Stomach (tissue), 9 donors: ENCODE data around the gene SMIM1. TPM values are rescaled to one million over a fixed set of nuclear protein-coding genes. Genes with fewer than 3 reads are reported as not detected.

Experiments used
- DNase-seq, 2 donors: peaks; one replicate each; pipeline versions ENCODE4 v3.0.0 to v3.0.0-alpha.2; 2013 to 2019
- H3K27ac ChIP-seq, 5 donors: fragments of 200-600 bp in 4 of 5; sonication (generic) in 4 of 5; one replicate each; pipeline ENCODE4 v1.5.1; 2013 to 2019; ENCODE audit warnings: mild to moderate bottlenecking in 1 of 5, moderate library complexity in 1 of 5
- H3K27me3 ChIP-seq, 3 donors: fragments of 200-600 bp; sonication (generic); one replicate each; pipeline ENCODE4 v1.5.1; 2017 to 2019; ENCODE audit warnings: mixed run types in 1 of 3
- H3K36me3 ChIP-seq, 4 donors: fragments of 200-600 bp; sonication (generic); 1 replicate in 3 of 4; 2 replicates in 1 of 4; pipeline ENCODE4 v1.5.1; 2016 to 2019
- H3K4me1 ChIP-seq, 4 donors: fragments of 200-600 bp; sonication (generic); one replicate each; pipeline ENCODE4 v1.5.1; 2016 to 2019
- H3K4me3 ChIP-seq, 4 donors: fragments of 200-600 bp; sonication (generic) in 3 of 4; one replicate each; pipeline ENCODE4 v1.5.1; 2016 to 2019; ENCODE audit warnings: mild to moderate bottlenecking in 1 of 4
- H3K9me3 ChIP-seq, 4 donors: fragments of 200-600 bp; sonication (generic); one replicate each; pipeline ENCODE4 v1.5.1; 2016 to 2019
- EP300 ChIP-seq: sonication (generic); formaldehyde crosslinking; IDR thresholded peaks from one replicate; pipeline ENCODE4 v1.6.1; 2017; ENCODE audit warnings: antibody characterized with exemption
- POLR2A ChIP-seq, 4 donors: fragments of 450-650 bp; IDR thresholded peaks; one replicate each; pipeline ENCODE4 v1.6.1; 2016; ENCODE audit warnings: antibody characterized with exemption in 4 of 4, control low read depth in 2 of 4, mild to moderate bottlenecking in 1 of 4, moderate library complexity in 1 of 4
- POLR2AphosphoS5 ChIP-seq, 3 donors: sonication (generic); formaldehyde crosslinking; IDR thresholded peaks; one replicate each; pipeline ENCODE4 v1.6.1; 2016; ENCODE audit warnings: antibody characterized with exemption in 3 of 3
- WGBS, 5 donors: extraction: QIAGEN DNeasy Blood & Tissue Kit in 3 of 5; methylation state at CpG; one replicate each; pipeline versions ENCODE4 v1.1.5 to v1.1.7; 2013 to 2018; 5-methylcytosine and 5-hydroxymethylcytosine counted together
- intact Hi-C: fragments of 100-400 bp; cut with DNase I; formaldehyde crosslinking; loops from one replicate; pipeline ENCODE4 v1.15.1; 2023; ENCODE audit warnings: low total_unique reads
- polyA plus RNA-seq, 3 donors: library from polyadenylated mRNA; stranded (reverse); fragments of 200-250 nt; gene quantifications; one replicate each; pipeline ENCODE4 v1.2.3, GENCODE V29; 2013
- total RNA-seq, 5 donors: library from RNA; depleted of rRNA; stranded (reverse); fragments of >200 nt; gene quantifications; one replicate each; pipeline versions ENCODE4 v1.1.0 to v1.2.3, GENCODE V29; 2014 to 2016
- TF ChIP-seq, protein P1 (sequence below), 7 experiments: fragments of 450-650 bp in 4 of 7; fragments of 200-600 bp in 3 of 7; sonication (generic) in 3 of 7; IDR thresholded peaks; one replicate each; pipeline ENCODE4 v1.5.1; 2016 to 2019; ENCODE audit warnings: antibody characterized with exemption in 7 of 7, control low read depth in 2 of 7, mild to moderate bottlenecking in 1 of 7
- donor health status: healthy with polysubstance abuse.
- donor health status: Bipolar disorder and iron deficiency.
- donor health status: healthy.

SMIM1 gene
- total and polyA plus RNA-seq, 8 donors, result 7.3 to 26.5 (median 12.5) TPM; not detected in 5

DNA sequence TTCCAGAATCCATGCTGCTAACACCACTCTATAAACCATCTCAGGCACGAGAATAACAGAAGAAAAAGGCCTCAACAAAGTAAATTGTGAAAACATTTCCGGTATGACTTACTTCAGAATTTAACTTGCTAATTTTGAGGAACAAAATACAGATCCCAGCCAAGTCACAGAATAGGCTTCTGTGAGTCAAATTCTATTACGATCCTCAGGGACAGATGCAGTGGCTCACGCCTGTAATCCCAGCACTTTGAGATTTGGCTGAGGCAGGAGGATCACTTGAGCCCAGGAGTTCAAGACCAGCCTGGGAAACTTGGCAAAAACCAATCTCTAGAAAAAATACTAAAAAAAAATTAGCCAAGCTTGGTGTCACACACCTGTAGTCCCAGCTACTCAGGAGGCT is 29.1 kb upstream of the SMIM1 start:
- H3K4me3 ChIP-seq, result no peak overlapping the region
- H3K36me3 ChIP-seq, result peaks cover 27 to 69% (median 47%) of the 10 kb centered on the region in 4 donors
- no peak for DNase-seq
- 72 to 85% (median 73%) methylated on average over 4 of the region's 4 CpGs for WGBS, 5 donors
- TF ChIP-seq, protein P1, sequence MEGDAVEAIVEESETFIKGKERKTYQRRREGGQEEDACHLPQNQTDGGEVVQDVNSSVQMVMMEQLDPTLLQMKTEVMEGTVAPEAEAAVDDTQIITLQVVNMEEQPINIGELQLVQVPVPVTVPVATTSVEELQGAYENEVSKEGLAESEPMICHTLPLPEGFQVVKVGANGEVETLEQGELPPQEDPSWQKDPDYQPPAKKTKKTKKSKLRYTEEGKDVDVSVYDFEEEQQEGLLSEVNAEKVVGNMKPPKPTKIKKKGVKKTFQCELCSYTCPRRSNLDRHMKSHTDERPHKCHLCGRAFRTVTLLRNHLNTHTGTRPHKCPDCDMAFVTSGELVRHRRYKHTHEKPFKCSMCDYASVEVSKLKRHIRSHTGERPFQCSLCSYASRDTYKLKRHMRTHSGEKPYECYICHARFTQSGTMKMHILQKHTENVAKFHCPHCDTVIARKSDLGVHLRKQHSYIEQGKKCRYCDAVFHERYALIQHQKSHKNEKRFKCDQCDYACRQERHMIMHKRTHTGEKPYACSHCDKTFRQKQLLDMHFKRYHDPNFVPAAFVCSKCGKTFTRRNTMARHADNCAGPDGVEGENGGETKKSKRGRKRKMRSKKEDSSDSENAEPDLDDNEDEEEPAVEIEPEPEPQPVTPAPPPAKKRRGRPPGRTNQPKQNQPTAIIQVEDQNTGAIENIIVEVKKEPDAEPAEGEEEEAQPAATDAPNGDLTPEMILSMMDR (IDR thresholded peaks at IDR 0.05), result no peak
- no peak for TF ChIP-seq EP300
- no peak for TF ChIP-seq POLR2A (IDR thresholded peaks at IDR 0.05)
- TF ChIP-seq POLR2AphosphoS5 (IDR thresholded peaks at IDR 0.05), result no peak
- peaks cover 19 to 44% (median 32%) of the 10 kb centered on the region in 4 donors for H3K4me1 ChIP-seq
- intact Hi-C loops, result no loop called here
- no peaks in the 10 kb centered on the region for H3K27me3 ChIP-seq
- no peaks in the 10 kb centered on the region for H3K9me3 ChIP-seq
- H3K27ac ChIP-seq, result no peak overlapping the region

DNA sequence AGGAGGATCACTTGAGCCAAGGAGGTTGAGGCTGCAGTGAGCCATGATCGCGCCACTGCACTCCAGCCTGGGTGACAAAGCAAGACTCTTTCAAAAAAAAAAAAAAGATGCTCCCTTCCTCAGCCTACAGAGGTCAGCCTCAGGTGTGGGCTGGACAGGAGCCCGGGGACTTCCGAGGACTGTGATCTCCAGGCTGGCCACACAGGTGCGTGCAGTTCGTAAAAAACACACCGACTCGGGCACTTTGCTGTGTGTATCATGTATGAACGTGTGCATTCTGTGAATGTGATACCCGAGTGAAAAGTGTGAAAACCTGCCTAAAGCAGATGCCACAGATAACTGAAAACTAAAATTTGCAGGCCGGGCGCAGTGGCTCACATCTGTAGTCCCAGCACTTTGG is 28.7 kb upstream of the SMIM1 start:
- Histone ChIP-seq H3K36me3 (peaks cover 25 to 65% (median 43%) of the 10 kb centered on the region in 4 donors), H3K27me3 (no peaks in the 10 kb centered on the region), H3K9me3 (no peaks in the 10 kb centered on the region), H3K4me1 (peaks cover 19 to 44% (median 32%) of the 10 kb centered on the region in 4 donors), H3K4me3 (no peak overlapping the region), H3K27ac (no peak overlapping the region)
- TF ChIP-seq POLR2AphosphoS5 (IDR thresholded peaks at IDR 0.05), result no peak
- no peak for TF ChIP-seq POLR2A (IDR thresholded peaks at IDR 0.05)
- TF ChIP-seq, protein P1 (IDR thresholded peaks at IDR 0.05), result no peak
- no peak for TF ChIP-seq EP300
- 92 to 95% (median 95%) methylated on average over 12 of the region's 12 CpGs for WGBS, 5 donors
- intact Hi-C loops, result no loop called here
- no peak for DNase-seq

- Histone ChIP-seq H3K9me3 (no peaks in the 10 kb centered on the region), H3K36me3 (peaks cover 22 to 57% (median 35%) of the 10 kb centered on the region in 4 donors), H3K4me1 (peaks cover 19 to 44% (median 32%) of the 10 kb centered on the region in 4 donors), H3K27me3 (no peaks in the 10 kb centered on the region), H3K4me3 (no peak overlapping the region), H3K27ac (no peak overlapping the region)
- DNase-seq, result no peak
- intact Hi-C loops, result no loop called here
- TF ChIP-seq, protein P1 (IDR thresholded peaks at IDR 0.05), result no peak
- TF ChIP-seq POLR2A (IDR thresholded peaks at IDR 0.05), result no peak
- no peak for TF ChIP-seq EP300
- TF ChIP-seq POLR2AphosphoS5 (IDR thresholded peaks at IDR 0.05), result no peak
- 92 to 93% (median 93%) methylated on average over 6 to 10 of the region's 10 CpGs for WGBS, 5 donors
These were observed 27.9 kb upstream of the SMIM1 start for GRCh38 chr1:3744646-3745045.

DNA sequence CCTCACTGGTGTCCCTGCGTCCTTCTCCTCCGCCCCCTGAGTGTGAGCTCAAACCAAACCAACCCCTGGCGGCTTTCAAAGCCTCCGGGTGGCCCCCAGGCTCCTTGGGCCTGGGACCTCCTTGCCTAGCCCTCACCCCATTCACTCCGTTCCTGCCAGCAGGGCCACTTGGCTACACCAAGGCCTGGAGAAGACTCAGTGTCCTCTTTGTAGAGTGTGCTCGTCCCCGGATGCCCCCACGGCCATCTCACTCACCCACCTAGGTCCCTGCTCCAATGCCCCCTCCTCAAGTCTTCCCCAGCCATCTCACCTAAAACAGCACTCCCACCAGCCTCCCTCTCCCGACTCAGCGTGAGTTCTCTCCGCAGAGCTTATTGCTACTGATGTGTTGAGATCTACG is 27.5 kb upstream of the SMIM1 start:
- Histone ChIP-seq H3K36me3 (peaks cover 19 to 52% (median 31%) of the 10 kb centered on the region in 4 donors), H3K4me3 (no peak overlapping the region), H3K27ac (no peak overlapping the region), H3K4me1 (peaks cover 19 to 44% (median 32%) of the 10 kb centered on the region in 4 donors), H3K9me3 (no peaks in the 10 kb centered on the region), H3K27me3 (no peaks in the 10 kb centered on the region)
- DNase-seq, result no peak
- intact Hi-C loops, result no loop called here
- WGBS, 5 donors, result 92 to 99% (median 94%) methylated on average over 12 of the region's 12 CpGs
- TF ChIP-seq POLR2A (IDR thresholded peaks at IDR 0.05) (no peak), EP300 (no peak), POLR2AphosphoS5 (IDR thresholded peaks at IDR 0.05) (no peak)
- TF ChIP-seq, protein P1 (IDR thresholded peaks at IDR 0.05), result no peak
